Measurements from ENCODE around the gene METAP1.
A peak's percentile ranks its signal among the peaks of the same experiment; 100 is the strongest.

The METAP1 gene

DNA sequence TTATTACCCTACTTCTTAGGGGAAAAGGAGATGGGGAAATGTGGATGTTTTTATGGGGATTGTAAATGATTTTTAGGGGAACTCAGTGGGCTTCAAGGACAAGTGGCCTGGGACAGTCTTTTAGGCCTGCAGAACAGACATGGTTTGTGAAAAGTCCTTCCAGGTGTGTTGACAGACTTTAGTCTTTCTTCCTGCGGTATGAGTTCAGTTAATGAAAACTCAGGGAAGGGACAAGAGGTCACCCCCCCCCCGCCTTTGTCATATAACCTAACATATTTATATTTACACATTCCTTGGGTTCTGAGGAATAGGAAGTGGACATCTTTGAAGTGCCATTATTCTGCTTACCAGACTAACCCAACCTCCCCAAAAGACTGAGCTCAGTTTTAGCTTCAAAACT, 31.8 kb downstream of the METAP1 start:
- H3K9me3 ChIP-seq (ENCODE audit: insufficient read depth, low read depth, low read length), result peaks cover 7% of the 10 kb centered on the region
- H2BK5ac ChIP-seq (ENCODE audit: low read depth, low read length, poor library complexity), result no peak overlapping the region
- no peak overlapping the region for H3K4me3 ChIP-seq (ENCODE audit: low read depth, low read length)
- H3K4me1 ChIP-seq (ENCODE audit: control insufficient read depth in 1 of 2, insufficient read depth in 2 of 2, low read length in 2 of 2), result peaks cover 5 to 27% of the 10 kb centered on the region in 2 experiments
- peaks cover 4% of the 10 kb centered on the region for H3K79me1 ChIP-seq (ENCODE audit: low read length)
- H3K27ac ChIP-seq (ENCODE audit: low read depth, low read length), result no peak overlapping the region
- no peak overlapping the region for H4K91ac ChIP-seq (ENCODE audit: low read depth, low read length)
- H4K12ac ChIP-seq (ENCODE audit: low read depth, low read length), result no peak overlapping the region
- WGBS (ENCODE audit: extremely low coverage, insufficient coverage, insufficient read length), result no CpG with 5 or more reads among the region's 2 CpGs
- H2AK5ac ChIP-seq (ENCODE audit: low read length), result no peak overlapping the region
- peaks cover 6% of the 10 kb centered on the region for H3K79me2 ChIP-seq (ENCODE audit: control insufficient read depth, insufficient read depth, low read length, poor library complexity)
- no peak overlapping the region for H3K23ac ChIP-seq (ENCODE audit: low read length)
- H2BK120ac ChIP-seq (ENCODE audit: insufficient read depth, low read length, poor library complexity), result no peak overlapping the region
- no peak overlapping the region for H3K4me2 ChIP-seq (ENCODE audit: low read length)
- no peaks in the 10 kb centered on the region for H3K27me3 ChIP-seq (ENCODE audit: insufficient read depth, low read length)
- DNase-seq, result no peak
- H2BK12ac ChIP-seq (ENCODE audit: low read length), result no peak overlapping the region
- H3K36me3 ChIP-seq (ENCODE audit: control insufficient read depth in 1 of 2, insufficient read depth in 2 of 2, low read length in 2 of 2), result peaks cover 7% of the 10 kb centered on the region in 2 experiments
- H3K18ac ChIP-seq (ENCODE audit: low read length), result no peak overlapping the region
- no peak overlapping the region for H2AFZ ChIP-seq (ENCODE audit: insufficient read depth, low read length, poor library complexity)
- H3K4ac ChIP-seq (ENCODE audit: low read depth, low read length), result peak overlapping the region; percentile 70
- H3K9ac ChIP-seq (ENCODE audit: low read length), result no peak overlapping the region
- no peak overlapping the region for H3K14ac ChIP-seq (ENCODE audit: low read length)
- H4K8ac ChIP-seq (ENCODE audit: low read depth, low read length), result no peak overlapping the region

DNA sequence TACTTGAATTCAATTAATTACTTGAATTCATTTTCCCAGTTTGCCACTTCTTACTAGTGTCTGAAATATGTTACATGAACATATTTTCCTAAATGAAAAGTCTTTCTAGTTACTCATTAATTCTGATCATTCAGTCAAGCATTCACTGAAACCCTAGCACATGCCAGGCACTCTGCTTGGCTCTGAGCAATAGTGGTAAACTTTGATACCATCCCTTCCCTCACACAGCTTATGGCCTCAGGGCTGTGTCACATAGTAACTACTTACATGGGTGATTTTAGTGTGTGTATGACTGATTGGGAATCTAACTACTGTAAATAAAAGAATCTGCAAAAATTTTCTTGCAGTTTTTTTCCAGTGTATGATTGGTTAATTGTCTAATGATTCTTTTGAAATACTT, 32.7 kb downstream of the METAP1 start:
- Histone ChIP-seq H4K12ac (ENCODE audit: low read depth, low read length) (no peak overlapping the region), H3K4ac (ENCODE audit: low read depth, low read length) (no peak overlapping the region), H3K79me1 (ENCODE audit: low read length) (peaks cover 4% of the 10 kb centered on the region), H4K91ac (ENCODE audit: low read depth, low read length) (no peak overlapping the region), H3K27ac (ENCODE audit: low read depth, low read length) (no peak overlapping the region), H3K4me1 (ENCODE audit: control insufficient read depth in 1 of 2, insufficient read depth in 2 of 2, low read length in 2 of 2) (peaks cover 5 to 24% of the 10 kb centered on the region in 2 experiments), H3K18ac (ENCODE audit: low read length) (no peak overlapping the region), H3K9ac (ENCODE audit: low read length) (no peak overlapping the region), H2BK120ac (ENCODE audit: insufficient read depth, low read length, poor library complexity) (no peak overlapping the region), H2AFZ (ENCODE audit: insufficient read depth, low read length, poor library complexity) (no peak overlapping the region), H3K36me3 (ENCODE audit: control insufficient read depth in 1 of 2, insufficient read depth in 2 of 2, low read length in 2 of 2) (no peaks in the 10 kb centered on the region), H2BK12ac (ENCODE audit: low read length) (no peak overlapping the region), H2AK5ac (ENCODE audit: low read length) (no peak overlapping the region), H4K8ac (ENCODE audit: low read depth, low read length) (no peak overlapping the region), H3K23ac (ENCODE audit: low read length) (no peak overlapping the region), H3K27me3 (ENCODE audit: insufficient read depth, low read length) (no peaks in the 10 kb centered on the region), H3K4me2 (ENCODE audit: low read length) (no peak overlapping the region), H3K14ac (ENCODE audit: low read length) (no peak overlapping the region), H3K4me3 (ENCODE audit: low read depth, low read length) (no peak overlapping the region), H2BK5ac (ENCODE audit: low read depth, low read length, poor library complexity) (no peak overlapping the region), H3K9me3 (ENCODE audit: insufficient read depth, low read depth, low read length) (no peaks in the 10 kb centered on the region), H3K79me2 (ENCODE audit: control insufficient read depth, insufficient read depth, low read length, poor library complexity) (no peaks in the 10 kb centered on the region)
- DNase-seq, result peak; percentile 73 to 76

GRCh38 chr4:99029018-99029735, 33.7 kb downstream of the METAP1 start:
- H2BK5ac ChIP-seq (ENCODE audit: low read depth, low read length, poor library complexity), result no peak overlapping the region
- H3K4me3 ChIP-seq (ENCODE audit: low read depth, low read length), result no peak overlapping the region
- no peak overlapping the region for H3K23ac ChIP-seq (ENCODE audit: low read length)
- no peak overlapping the region for H4K91ac ChIP-seq (ENCODE audit: low read depth, low read length)
- no peaks in the 10 kb centered on the region for H3K9me3 ChIP-seq (ENCODE audit: insufficient read depth, low read depth, low read length)
- H3K4ac ChIP-seq (ENCODE audit: low read depth, low read length), result no peak overlapping the region
- H3K27me3 ChIP-seq (ENCODE audit: insufficient read depth, low read length), result no peaks in the 10 kb centered on the region
- no peak overlapping the region for H3K18ac ChIP-seq (ENCODE audit: low read length)
- no peak overlapping the region for H4K12ac ChIP-seq (ENCODE audit: low read depth, low read length)
- peaks cover 4% of the 10 kb centered on the region for H3K79me1 ChIP-seq (ENCODE audit: low read length)
- WGBS (ENCODE audit: extremely low coverage, insufficient coverage, insufficient read length), result no CpG with 5 or more reads among the region's 1 CpG
- H3K9ac ChIP-seq (ENCODE audit: low read length), result no peak overlapping the region
- H2BK120ac ChIP-seq (ENCODE audit: insufficient read depth, low read length, poor library complexity), result no peak overlapping the region
- H3K4me1 ChIP-seq (ENCODE audit: control insufficient read depth in 1 of 2, insufficient read depth in 2 of 2, low read length in 2 of 2), result peaks cover 5 to 22% of the 10 kb centered on the region in 2 experiments
- H2AK5ac ChIP-seq (ENCODE audit: low read length), result no peak overlapping the region
- H2BK12ac ChIP-seq (ENCODE audit: low read length), result no peak overlapping the region
- no peaks in the 10 kb centered on the region for H3K36me3 ChIP-seq (ENCODE audit: control insufficient read depth in 1 of 2, insufficient read depth in 2 of 2, low read length in 2 of 2)
- no peak overlapping the region for H4K8ac ChIP-seq (ENCODE audit: low read depth, low read length)
- no peak overlapping the region for H2AFZ ChIP-seq (ENCODE audit: insufficient read depth, low read length, poor library complexity)
- no peak overlapping the region for H3K27ac ChIP-seq (ENCODE audit: low read depth, low read length)
- no peak overlapping the region for H3K14ac ChIP-seq (ENCODE audit: low read length)
- DNase-seq, result no peak
- no peaks in the 10 kb centered on the region for H3K79me2 ChIP-seq (ENCODE audit: control insufficient read depth, insufficient read depth, low read length, poor library complexity)
- H3K4me2 ChIP-seq (ENCODE audit: low read length), result no peak overlapping the region

GRCh38 chr4:99029852-99030251, 34.3 kb downstream of the METAP1 start:
- Histone ChIP-seq H3K4me3 (ENCODE audit: low read depth, low read length) (no peak overlapping the region), H3K9ac (ENCODE audit: low read length) (no peak overlapping the region), H3K27ac (ENCODE audit: low read depth, low read length) (no peak overlapping the region), H2BK120ac (ENCODE audit: insufficient read depth, low read length, poor library complexity) (no peak overlapping the region), H4K91ac (ENCODE audit: low read depth, low read length) (no peak overlapping the region), H3K79me1 (ENCODE audit: low read length) (peaks cover 6% of the 10 kb centered on the region), H3K14ac (ENCODE audit: low read length) (no peak overlapping the region), H3K4ac (ENCODE audit: low read depth, low read length) (no peak overlapping the region), H3K27me3 (ENCODE audit: insufficient read depth, low read length) (no peaks in the 10 kb centered on the region), H2AK5ac (ENCODE audit: low read length) (no peak overlapping the region), H2BK5ac (ENCODE audit: low read depth, low read length, poor library complexity) (no peak overlapping the region), H3K23ac (ENCODE audit: low read length) (no peak overlapping the region), H2AFZ (ENCODE audit: insufficient read depth, low read length, poor library complexity) (no peak overlapping the region), H2BK12ac (ENCODE audit: low read length) (no peak overlapping the region), H3K4me1 (ENCODE audit: control insufficient read depth in 1 of 2, insufficient read depth in 2 of 2, low read length in 2 of 2) (peaks cover 3 to 17% of the 10 kb centered on the region in 2 experiments), H3K9me3 (ENCODE audit: insufficient read depth, low read depth, low read length) (no peaks in the 10 kb centered on the region), H3K18ac (ENCODE audit: low read length) (no peak overlapping the region), H4K8ac (ENCODE audit: low read depth, low read length) (no peak overlapping the region), H3K79me2 (ENCODE audit: control insufficient read depth, insufficient read depth, low read length, poor library complexity) (no peaks in the 10 kb centered on the region), H4K12ac (ENCODE audit: low read depth, low read length) (no peak overlapping the region), H3K36me3 (ENCODE audit: control insufficient read depth in 1 of 2, insufficient read depth in 2 of 2, low read length in 2 of 2) (no peaks in the 10 kb centered on the region), H3K4me2 (ENCODE audit: low read length) (no peak overlapping the region)
- no peak for DNase-seq
- WGBS (ENCODE audit: extremely low coverage, insufficient coverage, insufficient read length), result no CpG with 5 or more reads among the region's 3 CpGs
